Fibroblast of peridontal ligament (primary cell): Measurements from ENCODE around the gene GMPS.
"Not testable (repeated sequence)": the region's sequence is repeated elsewhere in the genome, so short reads cannot be mapped to it uniquely, and the experiment has no call there.

ENCODE experiments used
- DNase-seq: peaks from one replicate; pipeline ENCODE4 v3.0.0-alpha.2; 2010; ENCODE audit errors: extremely low read depth

Gene GMPS

DNA sequence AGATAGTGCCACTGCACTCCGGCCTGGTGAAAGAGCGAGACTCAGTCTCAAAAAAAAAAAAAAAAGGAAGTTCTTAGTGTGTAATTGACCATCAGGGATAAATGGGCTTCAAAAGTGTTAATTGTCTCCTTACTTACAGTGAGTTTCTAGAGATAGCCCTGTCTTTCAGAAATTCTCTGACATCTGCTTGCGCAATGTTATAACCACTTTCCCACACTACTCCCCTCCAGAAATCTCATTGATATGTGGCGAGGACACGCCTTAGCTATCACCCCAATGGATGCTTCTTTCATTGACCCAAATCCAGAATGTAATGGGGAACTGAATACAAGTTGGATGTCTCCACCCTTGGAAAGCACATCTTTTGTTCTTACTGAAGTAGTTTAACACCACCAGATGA, 70.9 kb downstream of the GMPS start:
- no peak for DNase-seq

DNA sequence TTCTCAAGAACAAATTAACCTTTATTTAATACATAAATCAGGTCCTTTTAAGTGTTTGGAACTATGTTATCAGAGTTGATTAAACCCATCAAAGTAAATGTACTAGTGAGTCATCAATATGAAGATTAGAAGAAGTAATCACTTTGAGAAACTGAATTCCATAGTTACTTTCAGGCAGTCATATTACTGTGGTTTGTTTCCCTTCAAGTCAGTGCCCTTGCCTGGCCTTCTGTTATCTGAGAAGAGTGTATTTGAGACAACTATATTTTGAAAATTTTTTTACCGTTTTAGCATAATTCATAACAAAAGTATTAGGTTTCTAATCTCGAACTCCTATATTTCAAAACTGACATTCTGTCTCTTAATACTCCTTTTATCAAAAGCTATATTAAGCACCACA, 73.6 kb downstream of the GMPS start:
- peak; percentile 16 for DNase-seq

DNA sequence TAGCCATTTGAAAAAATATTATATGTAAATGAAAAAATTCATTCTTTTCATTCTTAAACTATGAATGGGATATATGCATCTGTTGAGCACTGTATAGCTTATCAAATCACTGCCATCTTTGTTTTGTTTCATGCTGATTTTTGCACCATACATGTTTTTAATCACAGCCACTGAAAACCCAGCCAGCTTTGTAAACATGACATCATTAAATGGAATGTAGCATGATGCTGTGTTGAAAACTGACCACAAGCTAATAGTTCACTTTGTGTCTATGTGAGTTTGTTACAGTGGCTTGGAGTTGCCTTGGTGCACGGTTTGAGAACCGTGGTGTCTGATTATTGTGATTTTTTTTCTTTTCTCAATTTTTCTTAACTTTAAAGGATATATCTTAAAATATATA, 75.7 kb downstream of the GMPS start:
- peak; percentile 92 for DNase-seq

DNA sequence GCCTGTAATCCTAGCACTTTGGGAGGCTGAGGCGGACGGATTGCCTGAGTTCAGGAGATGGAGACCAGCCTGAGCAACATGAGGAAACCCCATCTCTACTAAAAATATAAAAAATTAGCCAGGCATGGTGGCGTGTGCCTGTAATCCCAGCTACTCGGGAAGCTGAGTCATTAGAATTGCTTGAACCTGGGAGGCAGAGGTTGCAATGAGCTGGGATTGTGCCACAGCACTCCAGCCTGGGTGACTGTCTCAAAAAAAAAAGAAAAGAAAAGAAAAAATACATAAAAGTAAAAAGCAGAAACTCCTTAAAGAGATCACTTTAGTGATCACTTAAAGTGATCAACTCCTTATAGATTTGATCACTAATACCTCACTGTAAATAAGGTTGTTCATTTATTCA, 78.0 kb downstream of the GMPS start:
- peak; percentile 33 for DNase-seq

DNA sequence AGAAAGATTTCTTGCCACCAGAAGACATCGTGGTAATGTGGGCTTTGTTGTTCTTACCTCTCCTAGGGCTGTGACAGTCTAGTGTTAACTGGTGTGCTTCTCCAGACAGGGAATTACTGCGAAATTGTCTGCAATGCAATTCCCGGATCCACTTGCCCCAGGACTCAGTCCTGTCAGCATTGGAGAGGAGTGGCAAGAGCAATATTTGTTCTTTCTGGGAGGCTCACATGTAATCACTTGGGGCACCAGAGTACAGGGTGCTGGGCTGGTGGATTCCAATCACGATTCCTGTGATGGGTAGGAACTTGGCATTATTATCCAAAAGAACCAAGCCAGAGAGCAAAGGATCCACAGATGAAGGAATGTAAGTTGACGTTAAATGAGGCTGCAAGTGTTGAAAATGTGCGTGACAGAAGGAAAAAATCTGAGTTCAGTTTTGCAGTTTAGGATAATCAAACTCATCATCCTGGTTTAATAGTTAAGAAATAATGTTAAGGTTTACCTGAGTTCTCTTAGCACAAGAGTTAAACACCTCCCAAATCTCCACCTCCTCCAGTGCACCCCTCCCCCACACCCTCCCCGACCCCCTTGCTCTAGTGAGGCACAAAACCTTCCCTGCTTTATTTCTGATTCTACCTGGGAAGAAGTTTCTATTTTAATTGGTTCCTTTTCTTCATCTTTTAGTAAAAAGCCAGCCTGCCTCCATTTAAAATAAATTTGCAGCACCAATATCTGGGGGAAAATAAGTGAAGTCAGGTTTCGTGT, 79.2 kb downstream of the GMPS start:
- peak; percentile 29 for DNase-seq

DNA sequence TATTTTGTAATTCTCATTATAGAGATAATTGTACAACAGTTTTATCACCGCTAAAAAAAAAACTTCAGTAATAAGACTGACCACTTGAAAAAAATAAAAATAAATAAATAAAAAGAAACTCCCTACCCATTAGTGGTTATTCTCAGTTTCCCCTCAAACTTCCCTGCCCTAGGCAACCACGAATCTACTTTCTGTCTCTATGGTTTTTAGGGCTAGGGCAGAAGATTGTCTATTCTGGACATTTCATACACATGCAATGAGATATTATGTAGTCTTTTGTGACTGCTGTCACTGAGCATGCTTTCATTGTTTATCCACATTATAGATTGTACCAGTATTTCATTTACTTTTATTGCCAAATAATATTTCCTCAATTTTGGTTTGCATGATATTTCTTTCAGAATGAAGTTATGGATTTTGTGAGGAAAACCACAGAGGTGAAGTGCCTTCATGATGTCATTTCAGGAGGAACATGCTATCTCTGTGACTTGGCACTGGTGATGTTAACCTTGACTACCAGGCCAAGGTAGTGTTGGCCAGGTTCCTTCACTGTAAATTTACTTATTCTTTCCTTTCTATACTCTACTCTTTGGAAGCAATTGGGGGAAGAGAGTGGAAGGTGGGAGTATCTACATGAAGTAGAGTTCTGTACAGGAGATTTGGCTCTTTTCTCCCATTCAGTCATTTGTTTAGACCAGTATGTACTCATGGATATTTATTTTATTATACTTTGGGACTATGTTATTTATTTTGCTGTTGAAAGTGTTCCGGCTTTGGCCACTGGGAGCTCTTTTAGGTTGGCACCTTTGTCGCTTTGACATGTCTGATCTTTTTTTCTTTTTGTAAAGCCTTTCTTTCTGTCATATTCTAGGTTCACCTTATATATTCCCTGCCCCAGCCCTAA, 86.3 kb downstream of the GMPS start:
- DNase-seq, result no peak

DNA sequence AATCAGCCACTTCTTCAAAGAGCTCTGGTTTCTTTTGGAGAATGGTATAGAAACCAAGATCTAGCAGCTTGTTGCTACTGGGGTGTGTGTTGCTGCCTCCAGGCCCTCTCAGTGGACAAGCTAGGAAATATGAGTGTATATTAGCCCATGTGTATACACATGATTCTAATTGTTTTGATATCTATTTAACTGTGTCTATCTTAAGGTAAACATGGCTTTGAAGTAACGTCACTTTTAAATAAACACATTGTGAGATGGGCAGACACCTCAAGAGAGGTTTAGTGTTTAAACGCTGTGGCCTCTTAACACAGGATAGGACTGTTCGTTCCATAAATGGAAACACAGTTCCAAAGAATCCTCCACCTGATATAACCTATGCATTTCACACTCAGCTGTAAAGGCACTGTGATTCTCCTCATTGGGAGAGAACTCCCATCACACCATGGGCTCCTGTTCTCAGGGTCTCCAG, 87.0 kb downstream of the GMPS start:
- DNase-seq, result no peak

DNA sequence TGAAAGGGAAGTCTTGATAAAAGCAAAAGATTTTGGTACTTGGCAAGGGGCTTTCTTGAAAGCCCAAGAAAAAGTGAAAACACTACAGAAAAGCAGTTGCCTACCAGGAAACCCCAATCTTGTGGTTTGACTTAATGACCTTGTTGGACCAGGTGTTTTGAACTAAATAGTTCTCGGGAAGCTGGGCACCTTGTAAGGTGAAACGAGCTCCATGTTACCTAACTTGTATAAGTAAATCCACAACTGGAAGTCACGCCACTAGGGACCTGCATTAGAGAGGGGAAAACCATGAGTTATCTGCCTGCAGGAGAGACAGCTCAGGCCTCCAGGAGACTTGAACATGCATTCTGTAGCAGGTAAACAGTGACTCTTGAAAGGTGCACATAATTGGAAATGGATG, 88.2 kb downstream of the GMPS start:
- no peak for DNase-seq

DNA sequence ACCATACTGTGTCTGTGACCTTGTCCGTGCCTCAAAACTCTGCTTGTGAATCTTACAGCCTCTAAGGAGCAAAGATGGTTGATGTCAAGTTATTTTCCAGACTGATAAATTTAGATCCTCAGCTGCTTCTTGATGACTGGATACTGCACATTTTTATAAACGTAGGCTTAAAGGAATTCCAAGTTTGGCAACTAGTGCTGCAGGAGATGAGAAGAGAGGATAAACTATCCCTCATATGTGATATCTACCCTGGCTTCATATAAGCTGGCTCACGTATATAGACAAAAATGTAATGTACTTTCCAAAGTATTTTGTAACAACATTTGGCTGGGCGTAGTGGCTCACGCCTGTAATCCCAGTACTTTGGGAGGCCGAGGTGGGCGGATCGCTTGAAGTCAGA, 89.6 kb downstream of the GMPS start:
- peak; percentile 60 for DNase-seq

DNA sequence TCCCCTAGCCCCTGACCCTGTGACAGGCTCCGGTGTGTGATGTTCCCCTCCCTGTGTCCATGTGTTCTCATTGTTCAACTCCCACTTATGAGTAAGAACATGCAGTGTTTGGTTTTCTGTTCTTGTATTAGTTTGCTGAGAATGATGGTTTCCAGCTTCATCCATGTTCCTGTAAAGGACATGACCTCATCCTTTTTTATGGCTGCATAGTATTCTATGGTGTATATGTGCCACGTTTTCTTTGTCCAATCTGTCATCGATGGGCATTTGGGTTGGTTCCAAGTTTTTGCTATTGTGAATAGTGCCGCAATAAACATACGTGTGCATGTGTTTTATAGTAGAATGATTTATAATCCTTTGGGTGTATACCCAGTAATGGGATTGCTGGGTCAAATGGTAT, 90.6 kb downstream of the GMPS start:
- DNase-seq, result not testable (repeated sequence)

DNA sequence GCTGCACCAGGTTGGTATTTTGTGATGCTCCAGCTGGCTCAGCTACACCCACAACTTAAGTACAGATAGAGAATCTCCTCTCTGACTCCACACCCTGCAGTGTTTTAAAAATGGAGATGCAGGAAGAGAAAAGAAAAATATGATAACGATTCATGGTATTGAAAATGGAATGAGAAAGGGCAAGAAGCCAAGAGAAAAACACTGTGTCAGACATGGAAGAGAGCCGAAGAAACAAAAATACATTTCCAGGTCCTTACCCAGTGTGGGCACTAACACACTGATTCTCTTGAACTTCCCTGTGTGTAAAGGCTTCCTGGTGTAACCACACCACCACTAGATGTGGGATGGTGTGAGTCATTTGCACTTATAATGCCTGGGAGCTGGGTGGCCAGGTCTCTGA, 93.1 kb downstream of the GMPS start:
- DNase-seq, result peak; percentile 38

DNA sequence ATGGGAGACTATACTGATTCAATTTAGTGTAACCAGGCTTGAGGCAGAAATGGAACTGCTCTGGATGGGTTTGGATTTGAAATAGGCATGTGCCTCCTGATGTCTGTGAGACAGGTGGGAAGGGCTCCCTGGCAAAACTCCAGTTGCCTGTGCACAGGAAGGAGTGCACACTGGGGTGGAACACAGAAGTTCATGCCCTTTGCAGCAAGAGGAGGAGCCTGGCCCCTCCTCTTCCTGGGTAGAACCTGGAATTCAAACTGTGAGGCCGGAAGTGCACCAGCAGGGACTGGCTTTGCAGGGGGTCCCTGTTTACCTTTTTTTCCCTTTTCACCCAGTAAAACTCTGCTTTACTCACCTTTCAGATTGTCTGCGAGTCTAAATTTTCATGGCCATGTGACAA, 99.9 kb downstream of the GMPS start:
- no peak for DNase-seq

DNA sequence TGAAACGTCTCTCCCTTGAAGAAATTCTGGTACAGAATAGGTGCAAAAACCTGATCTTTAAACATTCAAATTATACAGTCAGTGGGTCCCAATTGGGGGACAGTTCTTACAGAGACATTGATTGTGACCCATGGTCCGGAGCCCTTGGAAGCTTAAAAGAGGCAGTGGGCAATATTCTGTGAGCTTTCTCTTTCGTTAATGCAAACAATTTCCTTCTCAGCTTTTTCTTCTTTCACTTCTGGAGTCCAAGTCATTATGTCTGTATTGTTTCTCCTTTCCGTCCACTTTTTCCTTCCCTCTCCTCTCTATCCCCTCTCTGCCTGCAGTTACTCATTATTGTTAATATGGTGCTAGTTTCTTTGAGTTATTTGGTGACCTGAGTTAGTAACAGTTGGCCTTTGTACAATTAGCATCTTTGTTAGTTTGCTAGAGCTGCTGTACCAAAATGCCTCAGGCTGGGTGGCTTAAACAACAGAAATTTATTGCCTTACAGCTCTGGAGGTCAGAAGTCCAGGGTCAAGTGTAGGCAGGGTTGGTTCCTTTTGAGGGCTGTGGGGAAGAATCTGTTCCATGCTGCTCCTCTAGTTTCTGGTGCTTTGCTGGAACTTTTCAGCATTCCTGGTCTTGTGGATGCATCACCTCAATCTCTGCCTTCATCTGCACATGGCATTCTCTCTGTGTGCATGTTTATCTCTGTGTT, 102.6 kb downstream of the GMPS start:
- DNase-seq, result no peak

DNA sequence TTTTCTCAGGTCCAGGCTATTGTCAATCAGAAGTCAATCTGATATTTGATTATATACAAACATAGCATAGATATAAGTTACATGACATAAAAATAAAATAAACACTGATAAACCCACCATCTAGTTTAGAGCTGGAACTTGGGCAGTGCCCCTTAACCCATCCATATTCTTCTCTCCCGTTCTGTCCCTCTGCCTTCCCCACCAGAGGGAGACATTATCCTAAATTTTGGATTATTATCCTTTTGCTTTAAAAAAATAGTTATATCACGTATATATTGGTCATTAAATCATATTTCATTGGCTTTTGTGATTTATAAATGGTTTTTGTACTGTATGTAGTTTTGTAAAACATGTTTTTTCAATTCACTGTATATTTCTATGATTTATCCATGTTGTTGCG, 107.9 kb downstream of the GMPS start:
- no peak for DNase-seq

DNA sequence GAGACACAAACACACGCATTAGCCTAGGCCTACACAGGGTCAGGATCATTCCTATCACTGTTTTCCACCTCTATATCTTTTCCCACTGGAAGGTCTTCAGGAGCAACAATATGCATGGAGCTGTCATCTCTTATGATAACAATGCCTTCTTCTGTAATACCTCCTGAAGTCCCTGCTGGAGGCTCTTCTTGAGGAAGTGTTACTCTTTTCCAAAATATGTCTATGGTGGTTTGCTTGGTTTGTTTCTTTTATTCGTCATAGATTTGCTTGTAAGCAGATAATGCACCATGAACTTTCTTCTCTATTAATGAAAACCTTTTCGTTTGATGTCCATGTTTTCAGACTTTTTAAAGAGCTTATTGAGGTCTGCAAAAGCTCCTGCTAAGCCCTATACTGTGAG, 109.3 kb downstream of the GMPS start:
- no peak for DNase-seq

DNA sequence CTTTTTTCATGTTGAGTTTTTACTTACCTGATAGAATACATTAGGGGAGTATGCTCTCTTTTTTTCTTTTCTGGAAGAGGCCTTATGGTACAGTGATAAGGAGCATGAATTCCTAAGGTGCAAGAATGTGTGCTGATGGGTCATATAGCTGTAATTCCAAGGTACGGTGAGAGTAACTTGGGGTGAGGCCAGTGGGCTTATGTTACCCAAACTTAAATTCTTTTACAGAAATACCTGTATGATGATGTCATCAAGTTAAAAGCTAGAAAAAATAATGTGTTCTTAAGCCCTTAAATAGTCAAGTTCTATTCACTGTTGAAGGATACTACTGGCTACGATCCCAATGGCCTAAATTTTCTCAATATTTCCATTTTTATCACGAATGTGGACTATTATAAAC, 111.2 kb downstream of the GMPS start:
- DNase-seq, result no peak

DNA sequence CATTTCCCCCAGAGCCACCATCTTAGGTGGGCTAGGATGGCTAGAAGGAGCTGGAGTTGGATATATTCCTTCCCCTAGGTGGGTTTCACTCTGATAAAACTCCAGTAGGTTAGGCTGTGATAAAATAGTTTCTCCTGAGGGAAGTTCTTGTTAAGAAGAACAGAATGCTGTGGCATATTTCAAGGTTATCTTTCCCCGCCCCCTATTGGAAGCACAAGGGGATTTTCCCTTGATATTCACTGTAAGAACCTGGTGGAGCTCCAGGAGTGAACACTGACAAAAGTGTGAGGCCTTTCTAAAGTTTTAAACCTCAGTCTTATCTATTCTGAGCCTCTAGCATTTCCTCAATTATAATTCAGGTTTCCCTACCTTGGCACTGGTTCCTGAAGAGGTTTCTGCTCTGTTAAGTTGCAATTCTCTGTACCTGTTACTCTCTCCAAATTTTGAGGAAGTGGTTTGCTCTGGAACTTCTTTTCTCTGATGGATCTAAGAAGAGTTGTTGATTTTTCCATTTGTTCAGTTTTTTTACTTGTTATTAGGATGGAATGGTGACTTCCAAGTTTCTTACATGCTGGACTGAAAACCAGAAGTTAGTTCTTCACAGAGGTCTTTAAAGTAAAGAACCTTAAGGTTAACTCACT, 113.5 kb downstream of the GMPS start:
- DNase-seq, result no peak

DNA sequence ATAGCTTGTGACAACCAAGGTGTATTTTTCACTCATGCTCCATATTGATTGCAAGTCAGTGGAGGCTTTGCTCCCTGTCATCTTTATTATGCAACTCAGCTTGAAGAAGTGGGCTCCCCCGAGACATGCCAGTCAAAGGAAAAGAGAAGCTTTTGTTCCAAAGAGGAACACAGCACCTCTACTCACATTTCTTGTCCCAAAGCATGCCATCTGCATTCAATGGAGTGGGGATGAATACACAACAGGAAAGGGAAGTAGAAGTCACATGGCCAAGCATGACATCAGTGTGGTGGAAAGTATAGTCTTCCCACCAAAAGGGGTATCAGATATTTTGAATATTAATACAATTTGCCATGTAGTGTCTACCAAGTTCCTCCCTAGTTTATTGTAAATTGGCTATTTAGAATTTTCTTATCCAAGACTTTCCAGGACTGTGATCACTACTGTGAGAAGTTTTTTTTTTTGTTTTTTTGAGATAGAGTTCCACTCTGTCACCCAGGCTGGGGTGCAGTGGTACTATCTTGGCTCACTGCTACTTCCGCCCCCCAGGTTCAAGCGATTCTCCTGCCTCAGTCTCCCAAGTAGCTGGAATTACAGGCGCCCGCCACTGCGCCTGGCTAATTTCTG, 114.5 kb downstream of the GMPS start:
- no peak for DNase-seq

DNA sequence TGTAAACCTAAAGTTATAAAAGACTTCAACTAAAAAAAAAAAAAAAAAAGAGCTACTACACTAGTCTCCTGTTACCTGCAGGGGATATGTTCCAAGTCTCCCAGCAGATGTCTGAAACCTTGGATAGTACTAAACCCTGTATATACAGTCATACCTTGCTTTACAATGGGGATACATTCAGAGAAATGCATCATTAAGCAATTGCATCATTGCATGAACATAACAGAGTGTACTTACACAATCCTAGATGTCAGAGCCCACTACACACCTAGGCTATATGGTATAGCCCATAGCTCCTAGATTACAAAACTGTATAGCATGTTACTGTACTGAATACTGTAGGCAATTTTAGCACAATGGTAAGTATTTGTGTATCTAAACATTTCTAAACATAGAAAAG, 119.1 kb downstream of the GMPS start:
- no peak for DNase-seq

DNA sequence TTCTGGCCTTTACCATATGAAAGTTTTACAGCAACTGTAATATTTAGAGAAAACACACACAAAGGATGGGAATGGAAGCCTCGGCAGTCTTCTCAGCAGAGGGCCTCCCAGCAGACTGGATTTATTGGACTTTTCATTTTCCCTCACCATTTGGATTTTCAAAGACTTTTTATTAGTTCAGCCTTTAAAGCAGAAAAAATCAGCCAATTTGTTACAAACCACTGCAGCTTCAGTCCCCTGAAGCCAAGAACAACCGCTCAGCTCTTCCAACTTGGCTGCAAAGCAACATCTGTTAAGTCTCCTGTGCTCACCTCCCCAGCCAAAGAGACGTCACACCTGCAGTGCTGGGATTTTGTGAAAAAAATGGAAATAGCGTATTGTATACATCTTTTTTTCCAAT, 120.8 kb downstream of the GMPS start:
- no peak for DNase-seq

DNA sequence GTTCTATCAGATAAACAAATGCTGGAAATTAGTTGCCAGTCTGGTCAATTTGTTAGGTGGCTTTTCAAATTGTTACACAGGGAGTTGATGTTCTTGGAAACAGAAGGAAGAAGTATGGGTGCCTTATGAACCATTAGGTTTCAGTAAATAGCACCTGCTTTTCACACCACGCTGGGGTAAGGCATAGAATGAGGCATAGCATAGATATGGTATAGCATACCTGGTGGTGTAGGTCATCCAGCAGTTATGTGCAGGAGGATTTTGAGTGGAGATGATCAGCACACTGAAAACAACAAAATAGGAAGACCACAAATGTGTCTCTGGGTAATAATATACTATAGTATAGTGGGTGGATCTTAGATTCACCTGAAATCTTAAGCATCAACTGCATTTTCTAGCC, 121.4 kb downstream of the GMPS start:
- no peak for DNase-seq
